Ascending aorta (tissue), 2 donors: ENCODE data around the gene TACC2. TPM values are rescaled to one million over a fixed set of nuclear protein-coding genes. Genes with fewer than 3 reads are reported as not detected.

Experiments used
- DNase-seq, 2 donors: peaks; one replicate each; pipeline ENCODE4 v3.0.0-alpha.2; 2019; ENCODE audit warnings: low spot score in 2 of 2
- H3K27ac ChIP-seq, 2 donors: fragments of 200-600 bp; sonication (generic); one replicate each; pipeline ENCODE4 v1.5.1; 2016 to 2017; ENCODE audit warnings: mild to moderate bottlenecking in 1 of 2
- H3K27me3 ChIP-seq: fragments of 200-600 bp; sonication (generic); one replicate; pipeline ENCODE4 v1.5.1; 2017
- H3K36me3 ChIP-seq, 2 donors: fragments of 200-600 bp; sonication (generic); one replicate each; pipeline ENCODE4 v1.5.1; 2016
- H3K4me1 ChIP-seq, 2 donors: fragments of 200-600 bp; sonication (generic); one replicate each; pipeline ENCODE4 v1.5.1; 2016 to 2017; ENCODE audit warnings: mild to moderate bottlenecking in 1 of 2
- H3K4me3 ChIP-seq, 2 donors: fragments of 200-600 bp; sonication (generic); one replicate each; pipeline ENCODE4 v1.5.1; 2016 to 2017; ENCODE audit warnings: mild to moderate bottlenecking in 1 of 2
- H3K9me3 ChIP-seq, 2 donors: fragments of 200-600 bp; sonication (generic); one replicate each; pipeline ENCODE4 v1.5.1; 2016
- CTCF ChIP-seq, 3 experiments: fragments of 200-600 bp in 2 of 3; fragments of 450-650 bp in 1 of 3; sonication (generic) in 2 of 3; IDR thresholded peaks; one replicate each; pipeline ENCODE4 v1.5.1; 2016 to 2019; ENCODE audit warnings: antibody characterized with exemption in 3 of 3, mild to moderate bottlenecking in 1 of 3, moderate library complexity in 1 of 3
- intact Hi-C: fragments of 100-400 bp; cut with DNase I; formaldehyde crosslinking; loops from one replicate; pipeline ENCODE4 v1.15.1; 2023
- total RNA-seq: library from RNA; depleted of rRNA; stranded (reverse); fragments of >200 nt; gene quantifications from one replicate; pipeline ENCODE4 v1.1.0, GENCODE V29; 2016

The TACC2 gene
- total RNA-seq, 1 donor from 2014 or later, result 69.1 TPM

- H3K4me1 ChIP-seq, result peaks cover 0 to 4% of the 10 kb centered on the region in 2 donors
- DNase-seq, result no peak
- no peaks in the 10 kb centered on the region for H3K36me3 ChIP-seq
- H3K4me3 ChIP-seq, result no peak overlapping the region
- no peaks in the 10 kb centered on the region for H3K9me3 ChIP-seq
- intact Hi-C loops, result no loop called here
- TF ChIP-seq CTCF (IDR thresholded peaks at IDR 0.05), result no peak
- no peaks in the 10 kb centered on the region for H3K27me3 ChIP-seq
- no peak overlapping the region for H3K27ac ChIP-seq
Observed at GRCh38 chr10:122277526-122278136, 288.7 kb downstream of the TACC2 start.

- DNase-seq, result peak in 1 of 2 donors; percentile 63
- Histone ChIP-seq H3K9me3 (no peaks in the 10 kb centered on the region), H3K36me3 (no peaks in the 10 kb centered on the region), H3K4me1 (peaks cover 0 to 4% of the 10 kb centered on the region in 2 donors), H3K27me3 (no peaks in the 10 kb centered on the region), H3K27ac (no peak overlapping the region), H3K4me3 (no peak overlapping the region)
- intact Hi-C loops, result no loop called here
- peak; percentile 39 to 63 (median 50) for TF ChIP-seq CTCF (IDR thresholded peaks at IDR 0.05)
Observed at GRCh38 chr10:122279725-122280141, 290.8 kb downstream of the TACC2 start.

GRCh38 chr10:122280156-122280555 is 291.2 kb downstream of the TACC2 start:
- Histone ChIP-seq H3K9me3 (no peaks in the 10 kb centered on the region), H3K36me3 (no peaks in the 10 kb centered on the region), H3K4me3 (no peak overlapping the region), H3K27me3 (no peaks in the 10 kb centered on the region), H3K4me1 (peaks cover 0 to 4% of the 10 kb centered on the region in 2 donors), H3K27ac (no peak overlapping the region)
- no peak for TF ChIP-seq CTCF (IDR thresholded peaks at IDR 0.05)
- DNase-seq, result peak in 1 of 2 donors; percentile 38
- intact Hi-C loops, result no loop called here

- intact Hi-C loops, result no loop called here
- Histone ChIP-seq H3K9me3 (no peaks in the 10 kb centered on the region), H3K4me3 (no peak overlapping the region), H3K36me3 (no peaks in the 10 kb centered on the region), H3K27ac (peak overlapping the region in 1 of 2 donors; percentile 73), H3K4me1 (peaks cover 0 to 4% of the 10 kb centered on the region in 2 donors), H3K27me3 (no peaks in the 10 kb centered on the region)
- TF ChIP-seq CTCF (IDR thresholded peaks at IDR 0.05), result no peak
- peak in 1 of 2 donors; percentile 27 for DNase-seq
Observed at GRCh38 chr10:122281018-122281626, 292.2 kb downstream of the TACC2 start.

GRCh38 chr10:122281751-122282150 is 292.8 kb downstream of the TACC2 start:
- intact Hi-C loops, result no loop called here
- TF ChIP-seq CTCF (IDR thresholded peaks at IDR 0.05), result no peak
- Histone ChIP-seq H3K36me3 (no peaks in the 10 kb centered on the region), H3K27ac (peak overlapping the region; percentile 62 to 73), H3K9me3 (no peaks in the 10 kb centered on the region), H3K4me3 (no peak overlapping the region), H3K4me1 (peaks cover 0 to 4% of the 10 kb centered on the region in 2 donors), H3K27me3 (no peaks in the 10 kb centered on the region)
- no peak for DNase-seq
